HG02970 (cell line): ENCODE results near the gene CRIP2.

Source experiments
- ATAC-seq: cut with Tn5 transposase; IDR thresholded peaks from one replicate; pipeline ENCODE4 v1.9.1; 2021; ENCODE audit warnings: mild to moderate bottlenecking, moderate library complexity, moderate number of reproducible peaks; ENCODE audit not compliant: unreplicated experiment, low FRiP score

CRIP2 gene

DNA sequence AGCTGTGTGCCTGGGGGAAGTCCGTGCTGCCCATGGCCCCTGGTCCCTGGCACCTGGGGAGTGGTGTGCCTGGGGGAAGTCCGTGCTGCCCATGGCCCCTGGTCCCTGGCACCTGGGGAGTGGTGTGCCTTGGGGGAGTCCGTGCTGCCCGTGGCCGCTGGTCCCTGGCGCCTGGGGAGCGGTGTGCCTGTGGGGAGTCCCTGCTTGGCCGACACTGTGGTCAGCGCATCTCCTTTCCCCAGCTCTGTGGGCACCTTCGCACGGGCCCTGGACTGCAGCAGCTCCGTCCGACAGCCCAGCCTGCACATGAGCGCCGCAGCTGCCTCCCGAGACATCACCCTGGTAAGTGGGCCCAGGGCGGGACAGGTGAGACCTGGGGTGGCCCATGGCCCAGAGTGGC, 14.5 kb upstream of the CRIP2 start:
- ATAC-seq: no peak

- no peak for ATAC-seq
These were observed 14.0 kb upstream of the CRIP2 start for GRCh38 chr14:105460616-105461015.

GRCh38 chr14:105461903-105462302, 12.7 kb upstream of the CRIP2 start:
- ATAC-seq: no peak

- no peak for ATAC-seq
These were observed 10.1 kb upstream of the CRIP2 start for GRCh38 chr14:105464501-105464900.

GRCh38 chr14:105465209-105466031, 9.2 kb upstream of the CRIP2 start:
- ATAC-seq: no peak

GRCh38 chr14:105466531-105467248, 7.9 kb upstream of the CRIP2 start:
- no peak for ATAC-seq

GRCh38 chr14:105467249-105467941, 7.2 kb upstream of the CRIP2 start:
- no peak for ATAC-seq

- no peak for ATAC-seq
These were observed 6.6 kb upstream of the CRIP2 start for GRCh38 chr14:105467942-105468471.

GRCh38 chr14:105468621-105469241, 5.9 kb upstream of the CRIP2 start:
- no peak for ATAC-seq

DNA sequence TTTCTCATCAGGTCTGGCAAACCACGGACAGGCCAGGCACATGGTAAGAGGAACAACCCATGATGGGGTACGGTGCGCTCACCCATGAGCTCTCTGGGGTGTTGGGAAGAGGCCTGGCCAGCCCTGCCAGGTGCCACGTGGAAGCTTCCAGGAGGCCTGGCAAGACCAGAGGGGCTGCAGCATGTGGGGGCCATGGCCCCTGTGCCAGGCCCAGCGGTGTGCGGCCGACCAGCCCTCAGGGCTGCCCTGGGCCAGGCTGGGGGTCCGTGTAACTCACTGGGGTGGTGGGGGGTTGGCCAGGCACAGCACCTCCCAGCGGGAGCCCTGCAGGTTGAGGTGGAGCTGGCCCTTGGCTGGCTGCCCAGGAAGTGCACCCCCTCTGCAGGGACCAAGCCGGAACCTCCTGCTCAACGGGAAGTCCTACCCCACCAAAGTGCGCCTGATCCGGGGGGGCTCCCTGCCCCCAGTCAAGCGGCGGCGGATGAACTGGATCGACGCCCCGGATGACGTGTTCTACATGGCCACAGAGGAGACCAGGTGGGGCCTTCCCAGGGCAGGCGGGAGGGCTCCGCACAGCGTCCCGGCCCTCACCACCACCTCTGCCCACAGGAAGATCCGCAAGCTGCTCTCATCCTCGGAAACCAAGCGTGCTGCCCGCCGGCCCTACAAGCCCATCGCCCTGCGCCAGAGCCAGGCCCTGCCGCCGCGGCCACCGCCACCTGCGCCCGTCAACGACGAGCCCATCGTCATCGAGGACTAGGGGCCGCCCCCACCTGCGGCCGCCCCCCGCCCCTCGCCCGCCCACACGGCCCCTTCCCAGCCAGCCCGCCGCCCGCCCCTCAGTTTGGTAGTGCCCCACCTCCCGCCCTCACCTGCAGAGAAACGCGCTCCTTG, 4.9 kb upstream of the CRIP2 start:
- no peak for ATAC-seq

- no peak for ATAC-seq
These were observed 4.0 kb upstream of the CRIP2 start for GRCh38 chr14:105470350-105471296.

DNA sequence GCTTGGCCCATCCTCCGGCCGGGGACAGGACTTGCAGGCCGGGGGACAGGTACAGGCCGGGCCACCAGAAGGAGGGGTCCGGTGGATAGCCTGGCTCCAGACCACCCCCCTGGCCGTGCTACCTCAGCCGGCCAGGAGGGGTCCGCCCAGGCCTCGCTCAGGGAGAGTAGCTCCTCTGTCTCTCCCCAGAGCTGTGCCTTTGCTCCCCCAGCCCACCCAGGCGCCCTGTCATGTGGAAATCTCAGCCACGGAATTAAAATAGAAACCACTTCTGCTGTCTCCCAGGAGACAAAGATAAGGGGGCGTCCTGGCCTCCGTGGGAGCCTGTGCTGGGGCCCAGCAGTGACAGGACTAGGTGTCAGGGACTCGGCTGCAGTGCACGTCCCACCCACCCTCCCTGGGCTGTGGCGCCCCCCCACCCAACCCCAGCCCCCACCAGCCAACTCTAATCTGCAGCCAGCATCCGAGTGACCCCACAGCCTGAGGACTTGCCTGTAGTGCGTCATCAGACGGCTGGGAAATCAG, 3.3 kb upstream of the CRIP2 start:
- ATAC-seq: no peak

DNA sequence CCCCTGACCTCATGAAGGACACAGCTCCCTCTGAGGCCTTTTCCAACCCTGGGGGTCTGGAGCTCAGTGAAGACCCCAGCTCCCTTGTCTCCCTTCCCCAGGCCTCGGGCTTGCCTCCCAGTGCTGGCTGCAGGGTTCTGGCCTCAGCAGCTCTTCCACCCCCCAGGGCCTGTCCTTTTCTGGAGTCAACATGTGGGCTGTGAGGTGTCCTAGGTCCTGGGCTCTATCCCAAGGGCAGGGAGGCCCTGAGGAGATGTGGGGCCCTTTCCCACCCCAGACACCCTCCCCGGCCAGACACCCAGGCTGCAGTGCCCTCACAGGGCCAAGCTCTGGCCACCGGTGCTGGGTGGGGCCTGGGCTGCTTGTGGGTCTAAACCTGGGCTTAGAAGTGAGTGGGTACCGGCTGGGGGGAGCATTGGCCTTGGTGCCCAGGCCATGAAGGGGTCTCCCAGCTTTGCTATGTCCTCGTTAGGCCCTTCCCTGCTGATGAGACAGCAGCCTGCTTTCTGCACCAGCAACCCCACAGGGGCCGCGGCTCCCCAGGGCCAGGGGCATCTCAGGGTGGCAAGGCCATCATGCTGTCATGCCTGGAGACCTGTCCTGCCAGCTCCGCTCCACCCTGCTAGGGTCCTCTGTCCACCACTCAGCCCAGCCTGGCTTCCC, 2.7 kb upstream of the CRIP2 start:
- no peak for ATAC-seq

DNA sequence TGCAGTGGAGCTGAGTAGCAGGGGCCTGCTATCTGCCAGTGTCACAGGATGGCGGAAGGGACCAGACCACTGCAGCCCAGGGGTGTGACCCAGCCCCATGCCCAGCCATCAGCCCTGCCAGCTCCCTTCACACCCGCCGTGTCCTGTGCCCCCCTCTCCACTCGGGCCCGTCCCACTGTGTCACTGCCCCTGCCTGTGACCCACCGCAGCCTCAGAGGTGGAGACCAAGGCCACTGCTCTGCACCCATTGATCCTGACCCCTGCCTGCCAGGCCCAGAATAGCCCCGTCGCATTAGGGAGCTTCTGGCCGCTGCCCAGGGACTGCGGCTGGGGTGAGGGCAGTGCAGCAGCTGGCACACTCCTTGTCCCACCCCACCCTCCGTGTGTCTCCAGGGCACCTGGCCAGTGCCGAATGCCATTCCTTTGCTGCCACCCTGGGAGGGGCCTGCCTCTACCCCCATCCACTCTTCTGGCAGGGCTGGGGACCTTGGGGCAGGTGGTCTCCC, 2.1 kb upstream of the CRIP2 start:
- ATAC-seq: no peak

DNA sequence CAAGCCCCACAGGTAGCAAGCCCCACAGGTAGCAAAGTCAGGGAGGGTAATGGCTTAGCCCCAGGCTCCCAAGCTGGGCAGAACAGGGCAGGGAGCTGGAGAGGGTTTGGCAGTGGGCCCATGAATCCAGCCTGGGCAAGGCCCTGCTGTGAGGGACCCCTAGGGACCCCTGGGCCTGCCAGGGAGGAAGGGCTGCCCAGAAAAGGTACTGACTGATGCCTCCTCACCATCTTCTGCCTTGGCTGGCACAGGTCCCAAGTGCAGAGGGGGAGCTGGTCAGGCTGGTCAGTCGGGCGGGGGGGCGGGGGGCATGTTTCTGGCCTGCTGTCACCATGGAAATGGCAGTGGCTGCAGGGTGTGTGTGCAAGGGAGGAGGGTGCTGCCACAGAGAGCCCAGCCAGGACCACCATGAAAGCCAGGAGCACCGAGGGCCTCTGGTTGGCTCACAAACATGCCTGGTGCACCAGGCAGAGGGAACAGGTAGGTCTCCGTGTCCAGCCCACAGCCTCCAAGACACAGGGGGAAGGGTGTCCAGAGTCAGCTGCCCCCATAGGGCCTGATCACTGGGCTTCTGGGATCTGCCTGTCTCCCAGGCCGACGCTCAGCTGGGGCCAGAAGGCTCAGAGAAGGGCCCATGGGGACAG, 1.5 kb upstream of the CRIP2 start:
- no peak for ATAC-seq

GRCh38 chr14:105473677-105474482, 741 bp upstream of the CRIP2 start:
- no peak for ATAC-seq
